SK-MEL-5 (cell line): ENCODE measurements around the gene ECE1. TPM values are rescaled to one million over a fixed set of nuclear protein-coding genes. Genes with fewer than 3 reads are reported as not detected.

Experiments used
- DNase-seq: peaks from one replicate; pipeline ENCODE4 v3.0.0-alpha.2; 2016; ENCODE audit warnings: low read depth, low spot score
- in situ Hi-C: cut with HindIII; loops from 2 replicates; pipeline ENCODE4 v1.10.0; 2016; ENCODE audit warnings: low sequenced_read_pairs, high pct_unique_total_duplicates, low pct_unique_long_range_greater_than_20kb
- total RNA-seq: library from RNA; depleted of rRNA; stranded (reverse); fragments of >200 nt; shearing (Covaris generic); gene quantifications from 2 replicates; pipeline ENCODE4 v1.2.3, GENCODE V29; 2014

ECE1 gene
- total RNA-seq, 1 experiment from 2014 or later = 14.0 TPM

DNA sequence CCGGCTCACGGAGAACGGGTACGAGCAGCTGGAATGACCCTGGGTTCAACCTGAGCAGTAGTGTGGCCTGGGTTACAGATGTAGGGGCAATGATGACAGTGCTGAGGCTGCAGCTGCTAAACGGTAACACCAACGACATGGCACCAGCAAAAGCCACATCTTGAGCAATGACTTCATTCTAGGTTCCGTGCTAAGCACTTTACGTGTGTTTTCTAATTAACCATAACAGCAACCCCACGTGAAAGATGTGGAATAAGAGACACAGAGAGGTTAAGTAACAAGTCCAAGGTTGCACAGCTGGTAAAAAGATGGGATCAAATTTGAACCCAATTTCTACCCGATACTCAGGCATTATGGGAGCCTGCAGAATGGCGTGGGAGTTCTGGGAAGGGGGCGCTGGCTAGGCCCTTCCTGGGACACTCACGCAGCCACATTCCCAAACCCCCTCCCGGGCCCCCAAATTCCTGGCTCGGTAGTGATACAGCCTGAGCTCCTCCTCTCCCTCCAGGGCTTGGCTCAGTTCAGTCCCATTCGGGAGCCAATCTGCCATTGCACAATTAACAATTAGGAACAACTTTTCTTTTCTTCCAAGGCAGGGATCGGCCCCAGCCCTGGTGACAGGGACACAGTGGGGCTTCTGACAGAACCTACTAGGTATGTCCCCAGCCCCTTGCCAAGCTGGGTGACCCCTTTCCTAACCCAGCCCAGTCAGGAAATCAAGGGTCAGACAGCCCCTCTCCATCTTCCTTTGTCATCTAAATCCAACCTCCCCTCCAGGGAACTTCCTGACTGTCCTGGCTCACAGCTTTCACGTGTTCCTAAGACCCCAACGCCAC, 23.8 kb upstream of the ECE1 start:
- in situ Hi-C loops = no loop called here
- no peak for DNase-seq

DNA sequence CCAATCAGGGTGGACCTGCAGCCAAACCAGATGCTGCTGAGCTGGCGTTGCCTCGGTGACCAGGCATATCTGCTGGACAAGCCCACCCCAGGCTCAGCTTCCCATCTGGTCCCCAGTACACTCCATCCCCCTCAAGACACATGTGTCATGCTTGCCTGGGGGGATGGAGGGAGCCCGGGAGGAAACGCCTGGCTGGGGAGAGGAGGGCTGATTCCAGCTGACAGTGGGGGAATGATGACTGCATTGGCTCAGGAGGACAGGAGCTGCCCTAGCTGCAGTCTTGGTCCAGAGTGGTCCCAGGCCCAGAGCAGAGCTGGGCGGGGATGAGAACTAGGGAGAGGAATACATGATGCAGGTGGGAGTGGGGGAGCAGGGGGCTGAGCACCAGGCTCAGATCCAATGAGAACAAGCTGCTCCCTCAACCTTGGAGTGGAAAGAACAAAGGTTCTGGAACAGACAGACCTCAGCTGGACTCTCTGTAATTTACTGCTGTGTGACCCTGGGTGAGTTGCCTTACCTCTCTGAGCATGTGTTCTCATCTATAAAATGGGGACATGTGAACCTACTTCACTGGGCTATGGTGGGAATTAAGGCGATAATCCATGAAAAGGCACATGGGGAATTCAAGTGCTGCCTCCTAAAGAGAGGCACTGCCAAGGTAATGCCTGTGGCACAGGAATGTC, 23.1 kb upstream of the ECE1 start:
- DNase-seq = no peak
- in situ Hi-C loops = no loop called here

GRCh38 chr1:21312407-21312992, 22.2 kb upstream of the ECE1 start:
- DNase-seq = no peak
- in situ Hi-C loops = no loop called here

GRCh38 chr1:21311016-21311415, 20.8 kb upstream of the ECE1 start:
- peak; percentile 36 for DNase-seq
- in situ Hi-C loops = no loop called here

GRCh38 chr1:21308847-21309652, 18.8 kb upstream of the ECE1 start:
- no peak for DNase-seq
- in situ Hi-C loops = no loop called here

GRCh38 chr1:21308330-21308729, 18.1 kb upstream of the ECE1 start:
- in situ Hi-C loops = no loop called here
- DNase-seq = no peak

DNA sequence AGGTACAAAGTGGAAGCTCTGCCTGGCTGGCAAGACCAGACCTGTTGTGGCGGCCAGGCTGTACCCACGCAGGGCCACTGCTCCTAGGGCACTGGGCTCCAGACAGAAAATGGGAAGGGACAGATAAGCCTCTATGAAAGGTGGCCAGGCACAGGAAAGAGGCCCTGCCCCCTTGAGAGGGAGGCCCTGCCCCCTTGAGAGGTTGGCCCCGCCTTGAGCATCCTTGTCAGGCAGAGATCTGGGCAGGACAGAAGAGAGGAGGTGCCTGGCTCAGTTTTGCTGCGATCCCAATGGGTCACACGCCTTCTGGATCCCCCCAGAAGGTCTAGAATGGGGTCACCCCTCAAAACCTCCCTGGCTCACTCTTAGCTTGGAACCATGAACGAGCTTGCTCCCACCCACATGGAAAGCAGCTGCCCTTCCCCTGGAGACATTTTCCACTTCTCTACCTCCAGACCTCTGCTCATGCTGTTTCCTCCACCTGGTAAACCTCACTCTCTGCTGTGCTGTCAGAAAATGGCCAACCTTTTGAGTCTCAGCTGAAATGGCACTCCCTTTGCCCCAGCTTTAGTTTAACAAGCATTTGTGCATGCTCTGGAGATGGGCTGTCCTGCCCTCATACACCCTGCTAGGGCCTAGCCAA, 17.5 kb upstream of the ECE1 start:
- DNase-seq = no peak
- in situ Hi-C loops = no loop called here

DNA sequence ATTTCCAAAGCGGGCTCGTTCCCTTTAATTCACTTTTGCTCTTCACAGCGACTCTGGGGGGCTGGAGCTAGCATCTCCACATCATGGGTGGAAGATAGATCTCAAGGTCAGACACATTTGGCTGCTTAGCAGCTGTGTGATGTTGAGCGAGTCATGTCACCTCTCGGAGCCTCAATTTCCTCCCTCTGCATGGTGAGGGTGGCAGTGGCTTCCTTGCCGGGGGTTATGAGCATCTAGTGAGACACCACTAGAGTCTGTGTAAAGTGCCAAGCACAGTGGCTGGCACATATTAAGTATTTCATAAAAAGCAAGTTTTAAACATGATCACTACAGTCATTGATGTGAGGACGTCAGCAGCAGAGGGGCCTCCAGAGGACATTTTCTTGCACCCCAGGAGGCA, 16.9 kb upstream of the ECE1 start:
- no peak for DNase-seq
- in situ Hi-C loops = no loop called here

GRCh38 chr1:21305900-21306189, 15.6 kb upstream of the ECE1 start:
- no peak for DNase-seq
- in situ Hi-C loops = no loop called here

- no peak for DNase-seq
- in situ Hi-C loops = no loop called here
Measured at GRCh38 chr1:21305155-21305899, 15.1 kb upstream of the ECE1 start.

GRCh38 chr1:21304488-21304887, 14.2 kb upstream of the ECE1 start:
- in situ Hi-C loops = no loop called here
- DNase-seq = no peak

DNA sequence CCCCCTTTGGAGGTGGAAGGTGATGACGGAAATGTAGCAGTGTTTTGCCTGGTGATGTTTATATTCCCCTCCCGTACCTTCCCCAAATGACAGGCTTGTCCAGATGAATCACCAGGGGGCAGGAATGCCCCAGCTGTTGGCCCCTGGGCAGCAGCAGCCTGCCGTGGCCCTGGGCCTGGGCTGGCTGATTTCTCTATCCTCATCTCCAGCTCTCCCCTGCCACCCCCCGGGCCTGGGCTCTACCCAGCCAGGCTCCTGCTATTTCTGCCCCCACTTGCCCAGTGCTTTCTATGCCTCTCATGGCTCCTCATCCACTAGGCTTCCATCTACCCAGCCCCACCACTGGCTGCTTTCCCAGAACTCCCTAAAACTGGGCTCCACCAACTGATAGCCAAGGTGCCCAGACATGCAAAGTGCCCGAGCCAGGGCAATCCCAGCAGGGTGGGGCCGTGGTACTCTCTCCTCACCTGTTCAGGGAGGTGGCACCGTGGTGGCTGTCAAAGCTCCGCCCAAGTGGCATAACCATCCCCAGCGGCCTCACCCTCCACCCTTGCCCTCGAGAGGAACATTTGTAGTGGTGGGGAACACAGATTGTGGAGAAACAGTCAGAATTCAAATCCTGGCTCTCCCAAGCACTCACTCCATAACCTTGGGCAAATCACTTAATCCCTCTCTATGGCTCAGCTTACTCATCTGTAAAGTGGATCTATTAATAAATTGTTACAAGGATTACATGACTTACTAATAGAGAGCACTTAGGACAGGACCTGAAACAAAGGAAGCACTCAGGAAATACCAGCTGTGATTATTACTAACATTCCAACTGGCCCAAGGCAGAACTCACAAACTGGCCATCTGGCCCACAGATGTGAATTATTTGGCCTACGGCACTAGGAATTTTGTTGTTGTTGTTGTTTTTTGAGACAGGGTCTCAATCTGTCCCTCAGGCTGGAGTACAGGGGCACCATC, 12.8 kb upstream of the ECE1 start:
- in situ Hi-C loops = no loop called here

GRCh38 chr1:21301794-21302440, 11.7 kb upstream of the ECE1 start:
- DNase-seq = no peak
- in situ Hi-C loops = no loop called here

More for the DNA sequence above, 12.8 kb upstream of the ECE1 start:
- peak; percentile 30 for DNase-seq

- no peak for DNase-seq
- in situ Hi-C loops = no loop called here
Measured at GRCh38 chr1:21300774-21301173, 10.5 kb upstream of the ECE1 start.

DNA sequence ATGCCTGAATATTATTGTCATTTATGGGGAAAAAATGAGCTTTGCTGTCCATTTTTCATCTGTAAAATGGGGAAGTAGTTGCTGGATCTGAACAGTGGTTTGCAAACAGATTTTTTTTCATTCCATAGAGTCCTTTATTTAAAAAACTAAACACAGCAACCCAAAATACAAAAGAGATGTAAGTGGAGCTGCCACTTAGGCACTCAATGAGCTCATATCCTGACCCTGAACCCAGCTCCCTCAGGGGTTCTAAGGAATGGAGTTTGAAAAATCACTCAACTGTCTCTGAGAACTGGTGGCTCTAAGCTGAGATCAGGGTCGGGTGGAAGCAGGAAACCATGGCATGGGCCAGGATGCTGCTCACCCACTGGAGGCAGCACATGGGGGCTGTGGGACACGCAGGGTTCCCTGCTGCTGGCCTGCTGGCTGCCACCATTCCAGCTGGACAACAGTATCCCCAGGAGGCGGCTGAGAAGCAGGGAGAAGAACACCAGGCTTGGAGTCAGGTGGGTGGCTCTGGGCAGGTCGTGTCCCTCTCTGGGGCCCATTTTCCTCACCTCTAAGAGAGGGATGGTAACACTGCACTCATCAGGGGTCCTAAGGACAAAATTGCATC, 9.6 kb upstream of the ECE1 start:
- no peak for DNase-seq
- in situ Hi-C loops = no loop called here
